Epithelial cell of proximal tubule (primary cell): ENCODE measurements around the gene ATE1. TPM values are rescaled to one million over a fixed set of nuclear protein-coding genes. Genes with fewer than 3 reads are reported as not detected.
"Not testable (repeated sequence)": the region's sequence is repeated elsewhere in the genome, so short reads cannot be mapped to it uniquely, and the experiment has no call there.

Source experiments
- DNase-seq: peaks from one replicate; pipeline ENCODE4 v3.0.0-alpha.2; 2011; ENCODE audit warnings: low read depth
- H3K4me3 ChIP-seq: 2 replicates; pipeline ENCODE4 v1.5.1; 2011; ENCODE audit warnings: low read depth, mild to moderate bottlenecking, low read length
- total RNA-seq: library from RNA; depleted of rRNA; stranded (reverse); fragments of >200 nt; gene quantifications from 2 replicates; pipeline ENCODE4 v1.2.3, GENCODE V29; 2015
- TF ChIP-seq, protein P1 (sequence below): conservative IDR thresholded peaks from 2 replicates; pipeline ENCODE4 v1.5.1; 2012; ENCODE audit warnings: low read depth, mild to moderate bottlenecking, low read length

ATE1 gene
- total RNA-seq, 1 donor from 2014 or later, result 22.7 TPM

DNA sequence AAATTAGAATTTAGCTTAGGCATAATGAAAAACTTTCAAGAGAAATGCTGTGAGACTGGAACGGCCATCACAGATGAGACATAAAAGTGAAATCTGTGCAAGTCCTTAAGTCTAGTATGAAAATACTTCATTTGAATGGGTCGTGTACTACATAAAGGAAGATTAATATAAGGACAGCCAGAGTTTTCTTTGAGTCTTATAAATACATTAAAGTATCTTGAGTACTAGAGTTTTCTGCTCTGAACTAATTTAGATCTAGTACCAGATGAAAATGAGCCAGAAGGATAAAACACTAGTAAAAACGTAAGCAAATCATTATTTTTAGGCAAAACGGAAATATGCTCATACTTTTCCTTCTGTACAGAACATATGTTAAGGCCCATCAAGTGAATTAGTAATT lies 93.1 kb downstream of the ATE1 start:
- no peak overlapping the region for H3K4me3 ChIP-seq
- DNase-seq, result no peak
- TF ChIP-seq, protein P1, sequence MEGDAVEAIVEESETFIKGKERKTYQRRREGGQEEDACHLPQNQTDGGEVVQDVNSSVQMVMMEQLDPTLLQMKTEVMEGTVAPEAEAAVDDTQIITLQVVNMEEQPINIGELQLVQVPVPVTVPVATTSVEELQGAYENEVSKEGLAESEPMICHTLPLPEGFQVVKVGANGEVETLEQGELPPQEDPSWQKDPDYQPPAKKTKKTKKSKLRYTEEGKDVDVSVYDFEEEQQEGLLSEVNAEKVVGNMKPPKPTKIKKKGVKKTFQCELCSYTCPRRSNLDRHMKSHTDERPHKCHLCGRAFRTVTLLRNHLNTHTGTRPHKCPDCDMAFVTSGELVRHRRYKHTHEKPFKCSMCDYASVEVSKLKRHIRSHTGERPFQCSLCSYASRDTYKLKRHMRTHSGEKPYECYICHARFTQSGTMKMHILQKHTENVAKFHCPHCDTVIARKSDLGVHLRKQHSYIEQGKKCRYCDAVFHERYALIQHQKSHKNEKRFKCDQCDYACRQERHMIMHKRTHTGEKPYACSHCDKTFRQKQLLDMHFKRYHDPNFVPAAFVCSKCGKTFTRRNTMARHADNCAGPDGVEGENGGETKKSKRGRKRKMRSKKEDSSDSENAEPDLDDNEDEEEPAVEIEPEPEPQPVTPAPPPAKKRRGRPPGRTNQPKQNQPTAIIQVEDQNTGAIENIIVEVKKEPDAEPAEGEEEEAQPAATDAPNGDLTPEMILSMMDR, result no peak

DNA sequence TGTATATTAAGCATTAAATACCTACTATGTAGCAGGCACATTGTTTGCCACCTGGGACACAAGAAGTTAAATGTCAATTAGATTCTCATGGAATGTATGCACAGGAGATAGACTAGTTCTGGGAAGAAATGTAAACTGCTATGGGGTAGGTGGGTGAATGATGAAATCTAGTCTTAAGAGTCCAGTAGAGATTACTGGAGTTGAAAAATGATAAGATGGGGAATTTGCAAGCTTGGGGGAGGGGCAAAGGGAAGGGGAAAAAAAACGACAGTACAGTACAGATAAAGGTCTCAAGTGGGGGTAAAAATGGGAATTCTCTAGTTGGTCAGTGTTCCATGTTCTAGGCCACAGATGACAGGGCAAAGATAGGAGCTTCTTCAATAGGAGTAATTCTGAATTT lies 94.4 kb downstream of the ATE1 start:
- TF ChIP-seq, protein P1, result no peak
- no peak for DNase-seq
- no peak overlapping the region for H3K4me3 ChIP-seq

DNA sequence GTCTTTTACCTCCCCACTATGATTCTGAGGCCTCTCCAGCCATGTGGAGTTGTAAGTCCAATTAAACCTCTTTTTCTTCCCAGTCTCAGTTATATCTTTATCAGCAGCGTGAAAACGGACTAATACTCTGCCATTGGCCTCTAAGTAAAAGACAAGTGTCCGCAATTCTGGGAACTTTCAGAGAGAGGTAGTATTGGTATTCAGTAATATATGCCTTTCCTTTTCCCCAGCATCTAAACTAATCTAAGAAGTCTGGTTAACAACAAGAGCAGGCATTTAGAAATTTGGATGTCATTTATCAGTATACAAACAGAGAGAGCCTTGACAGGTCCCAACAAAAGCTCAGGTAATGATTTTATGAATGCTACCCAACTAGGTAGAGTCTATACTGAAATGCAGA lies 95.2 kb downstream of the ATE1 start:
- H3K4me3 ChIP-seq, result no peak overlapping the region
- TF ChIP-seq, protein P1, result no peak

DNA sequence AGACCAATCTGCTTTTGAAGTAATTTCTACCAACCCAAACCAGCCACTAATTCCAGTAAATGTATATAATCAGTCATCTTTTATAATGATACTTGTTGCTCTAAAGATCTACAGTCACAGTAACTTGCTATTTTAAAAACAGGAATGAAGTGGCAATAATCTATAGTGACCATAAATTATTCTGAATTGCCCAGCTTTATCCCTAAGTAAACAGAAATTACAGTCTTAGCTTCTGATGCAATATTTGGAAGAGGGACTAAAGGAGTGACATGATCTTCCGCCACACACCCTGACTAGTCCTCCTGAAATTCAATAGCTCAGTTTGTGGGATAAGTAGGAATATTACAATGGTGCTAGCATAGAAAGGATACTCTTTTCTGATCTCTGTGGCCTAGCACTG lies 96.1 kb downstream of the ATE1 start:
- DNase-seq, result no peak
- TF ChIP-seq, protein P1, result no peak
- no peak overlapping the region for H3K4me3 ChIP-seq

More for the DNA sequence above, 95.2 kb downstream of the ATE1 start:
- DNase-seq, result no peak

DNA sequence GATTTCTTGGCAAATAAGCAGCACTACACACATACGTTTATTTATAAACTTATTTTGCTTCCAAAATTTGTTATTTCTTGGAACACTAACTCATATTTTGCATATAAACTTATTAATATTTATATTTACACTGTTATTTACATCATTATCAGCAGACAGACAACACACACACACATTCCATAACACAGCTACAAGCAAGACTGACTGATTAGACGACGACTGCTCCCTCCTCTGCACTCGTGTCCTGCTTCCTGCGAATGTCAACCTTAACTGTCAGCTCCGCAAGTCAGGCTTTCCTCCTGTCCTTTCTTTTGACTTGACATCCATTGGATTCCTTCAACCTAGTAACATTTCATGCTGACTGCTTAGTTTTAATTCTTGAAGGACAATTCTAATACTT lies 96.6 kb downstream of the ATE1 start:
- TF ChIP-seq, protein P1, result no peak
- no peak overlapping the region for H3K4me3 ChIP-seq
- no peak for DNase-seq

DNA sequence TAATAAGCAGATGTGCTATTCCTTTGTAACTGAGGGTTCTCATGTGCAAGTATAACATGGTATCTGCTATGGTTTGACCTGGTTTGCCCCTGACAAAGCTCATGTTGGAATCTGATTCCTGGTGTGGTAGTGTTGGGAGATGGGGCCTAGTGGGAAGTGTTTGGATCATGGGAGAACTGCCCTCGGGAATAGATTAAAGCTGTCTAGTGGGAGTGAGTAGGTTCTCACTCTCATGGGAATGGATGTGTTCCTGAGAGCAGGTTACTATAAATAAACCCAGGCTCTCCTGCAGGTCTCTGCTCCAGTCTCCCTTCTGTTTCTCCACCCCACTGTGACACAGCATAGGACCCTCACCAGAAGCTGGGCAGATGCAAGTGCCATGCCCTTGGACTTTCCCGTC lies 97.7 kb downstream of the ATE1 start:
- TF ChIP-seq, protein P1, result no peak
- DNase-seq, result no peak
- H3K4me3 ChIP-seq, result no peak overlapping the region

DNA sequence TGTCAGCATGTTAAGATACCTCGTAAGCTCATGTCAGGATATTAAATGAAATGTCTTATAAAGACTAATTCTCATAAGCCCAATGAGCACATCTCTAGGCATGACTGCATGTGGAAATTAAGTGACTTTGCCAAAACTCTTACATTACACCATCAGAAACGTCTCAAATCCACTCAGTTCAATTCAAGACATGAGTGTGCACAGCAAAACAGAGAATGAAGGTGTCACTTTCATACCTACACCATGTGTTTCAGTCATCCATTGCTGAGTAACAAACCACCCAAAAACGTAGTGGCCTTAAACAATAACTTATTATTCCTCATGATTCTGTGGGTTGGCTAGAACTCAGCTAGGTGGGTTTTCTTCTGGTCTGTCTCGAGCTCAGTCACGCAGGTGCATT lies 99.8 kb downstream of the ATE1 start:
- DNase-seq, result no peak
- H3K4me3 ChIP-seq, result no peak overlapping the region
- TF ChIP-seq, protein P1, result no peak

DNA sequence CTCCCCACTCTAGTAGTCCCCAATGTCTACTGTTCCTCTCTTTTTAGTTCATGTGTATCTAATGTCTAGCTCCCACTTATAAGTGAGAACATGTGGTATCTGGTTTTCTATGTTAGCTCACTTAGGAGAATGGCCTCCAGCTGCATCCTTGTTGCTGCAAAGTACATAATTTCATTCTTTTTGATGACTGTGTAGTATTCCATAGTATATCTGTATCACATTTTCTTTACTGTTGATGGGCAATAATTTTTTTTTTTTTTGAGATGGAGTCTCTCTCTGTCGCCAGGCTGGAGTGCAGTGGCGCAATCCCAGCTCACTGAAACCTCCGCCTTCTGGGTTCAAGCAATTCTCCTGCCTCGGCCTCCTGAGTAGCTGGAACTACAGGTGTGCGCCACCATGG lies 101.1 kb downstream of the ATE1 start:
- H3K4me3 ChIP-seq, DNase-seq: not testable (repeated sequence)
